CD4-positive, alpha-beta T cell (primary cell): ENCODE results near the gene HIF1AN. TPM values are rescaled to one million over a fixed set of nuclear protein-coding genes. Genes with fewer than 3 reads are reported as not detected.

Experiments
- ATAC-seq: fragments of 200-7000 bp; cut with Tn5 transposase; one replicate; pipeline ENCODE4 v1.10.0; 2022; ENCODE audit warnings: mild to moderate bottlenecking; ENCODE audit not compliant: poor library complexity
- CTCF ChIA-PET: fragments of 350-600 bp; sonication (Branson Sonifier 250); formaldehyde crosslinking; loops from one replicate; lab custom pipeline; 2021; ENCODE audit warnings: antibody characterized with exemption, inconsistent platforms; lab: Charles Lee
- POLR2A ChIA-PET: fragments of 350-600 bp; sonication (Branson Sonifier 250); formaldehyde crosslinking; loops from one replicate; lab custom pipeline; 2021; ENCODE audit warnings: antibody characterized with exemption, inconsistent platforms; lab: Charles Lee
- DNase-seq, 14 experiments: peaks; one replicate each; pipeline ENCODE4 v3.0.0-alpha.2; 2013 to 2020; ENCODE audit warnings: mixed read lengths in 2 of 14
- H3K27ac ChIP-seq, 2 donors: one replicate each; pipeline versions ENCODE4 v1.5.1 to v1.7.0; 2013; ENCODE audit warnings: low read length in 2 of 2, low read depth in 1 of 2, mild to moderate bottlenecking in 1 of 2
- H3K27me3 ChIP-seq, 2 experiments: 1 replicate in 1 of 2; 2 replicates in 1 of 2; pipeline versions ENCODE4 v1.6.1 to v1.7.0; 2013; ENCODE audit warnings: low read length in 2 of 2, control low read depth in 1 of 2, mild to moderate bottlenecking in 1 of 2, moderate library complexity in 1 of 2; ENCODE audit not compliant: insufficient read depth in 2 of 2, control insufficient read depth in 1 of 2
- H3K36me3 ChIP-seq: one replicate; pipeline ENCODE4 v1.6.1; 2013; ENCODE audit warnings: low read length, control low read depth; ENCODE audit not compliant: insufficient read depth
- H3K4me1 ChIP-seq: one replicate; pipeline ENCODE4 v1.6.1; 2013; ENCODE audit warnings: low read length, control low read depth; ENCODE audit not compliant: insufficient read depth
- H3K4me3 ChIP-seq: one replicate; pipeline ENCODE4 v1.5.1; 2013; ENCODE audit warnings: mild to moderate bottlenecking, low read length, moderate library complexity
- H3K9me3 ChIP-seq, 2 experiments: 1 replicate in 1 of 2; 2 replicates in 1 of 2; pipeline versions ENCODE4 v1.6.1 to v1.7.0; 2013; ENCODE audit warnings: low read length in 2 of 2, mild to moderate bottlenecking in 2 of 2, control low read depth in 1 of 2, moderate library complexity in 1 of 2; ENCODE audit not compliant: control insufficient read depth in 1 of 2, insufficient read depth in 1 of 2
- H3K27ac Mint-ChIP-seq: one replicate; pipeline ENCODE4 v1.8.0; 2020; ENCODE audit warnings: mixed read lengths
- H3K27me3 Mint-ChIP-seq: one replicate; pipeline ENCODE4 v1.8.0; 2021; ENCODE audit warnings: mixed read lengths
- H3K36me3 Mint-ChIP-seq: one replicate; pipeline ENCODE4 v1.8.0; 2021; ENCODE audit warnings: low read depth, mixed read lengths
- H3K4me1 Mint-ChIP-seq: one replicate; pipeline ENCODE4 v1.8.0; 2021; ENCODE audit warnings: low read depth, mixed read lengths
- H3K4me3 Mint-ChIP-seq: one replicate; pipeline ENCODE4 v1.8.0; 2020; ENCODE audit warnings: mild to moderate bottlenecking, mixed read lengths
- H3K9me3 Mint-ChIP-seq: one replicate; pipeline ENCODE4 v1.8.0; 2020; ENCODE audit warnings: mixed read lengths
- intact Hi-C, 2 experiments: fragments of 100-400 bp; cut with DNase I in 1 of 2; cut with micrococcal nuclease in 1 of 2; formaldehyde crosslinking; loops; one replicate each; pipeline versions ENCODE4 v1.15.1 to v1.9.0; 2023 to 2025; cut with DNase I, micrococcal nuclease
- total RNA-seq, 174 experiments: library from RNA in 2 of 174; stranded (reverse) in 2 of 174; gene quantifications; one replicate each; pipeline ENCODE4 v1.2.3 and lab custom pipeline; 2021 to 2026
- TF ChIP-seq, protein P1 (sequence below): fragments of 200-600 bp; IDR thresholded peaks from one replicate; pipeline ENCODE4 v1.8.0; 2022; ENCODE audit warnings: antibody characterized with exemption, mild to moderate bottlenecking

Gene HIF1AN
- total RNA-seq, 2 experiments from 2014 or later, result 29.7 to 30.5 TPM

DNA sequence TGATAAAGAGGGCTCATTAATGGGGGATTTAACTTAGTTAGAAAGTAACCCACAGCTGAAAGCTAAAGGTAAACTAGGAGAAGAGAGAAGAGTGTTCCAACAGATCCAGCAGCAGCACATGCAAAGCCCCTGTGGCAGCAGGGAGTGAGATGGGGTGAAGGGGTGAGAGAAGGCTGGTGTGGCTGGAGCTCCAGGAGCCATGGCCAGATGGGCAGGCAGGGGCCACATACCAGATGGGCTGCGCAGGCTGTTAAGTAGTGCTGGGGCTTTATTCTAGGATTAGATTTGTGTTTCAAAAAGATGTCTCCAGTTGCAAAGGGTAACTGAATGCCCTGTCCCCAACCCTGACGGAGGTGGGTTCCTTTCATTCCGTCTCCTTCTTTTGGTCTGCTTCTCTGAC, 33.2 kb downstream of the HIF1AN start:
- DNase-seq, result peak in 1 of 14 experiments; percentile 22
- intact Hi-C loops, result no loop called here
- no peaks in the 10 kb centered on the region for H3K36me3 ChIP-seq

DNA sequence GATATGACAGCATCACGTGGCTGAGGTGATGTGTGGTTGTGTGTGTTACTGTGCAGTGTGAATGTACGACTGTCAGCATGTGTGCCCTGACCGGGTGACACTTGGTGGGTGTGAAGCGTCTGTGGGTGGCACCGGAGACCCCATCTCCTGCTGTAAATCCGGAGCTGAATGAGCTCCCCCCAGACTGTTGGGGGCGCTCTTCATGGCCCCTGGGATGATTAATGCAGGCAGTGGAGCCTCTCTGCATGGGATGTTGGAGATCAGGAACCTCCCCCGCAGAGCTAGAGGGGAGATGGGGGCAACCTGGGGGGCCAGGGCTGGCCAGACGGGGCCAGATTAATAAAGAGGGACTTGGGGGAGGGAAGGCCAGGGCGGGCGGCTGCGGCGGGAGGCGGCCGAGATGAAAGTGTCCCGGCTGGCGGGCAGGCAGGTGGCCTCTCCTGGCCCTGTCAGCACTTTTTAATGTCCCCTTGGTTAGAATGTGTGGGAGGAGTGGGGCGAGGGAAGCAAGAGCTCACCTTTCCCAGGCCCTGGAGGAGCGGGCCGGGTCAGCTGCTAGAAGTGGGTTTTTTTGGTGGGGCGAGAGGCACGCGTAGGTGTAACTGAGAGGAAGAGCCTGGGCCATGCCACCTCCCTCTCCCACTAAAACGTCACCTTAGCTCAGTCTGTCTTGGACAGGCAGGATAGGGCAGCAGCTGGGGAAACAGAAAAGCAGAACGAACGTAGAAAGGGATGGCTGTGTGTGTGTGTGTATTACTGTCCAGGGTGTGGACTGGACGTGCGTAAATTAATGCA, 34.1 kb downstream of the HIF1AN start:
- Histone ChIP-seq H3K4me3 (peak overlapping the region; percentile 24), H3K27ac (no peak overlapping the region), H3K27me3 (peaks cover 30 to 49% of the 10 kb centered on the region in 2 experiments), H3K4me1 (peaks cover 6% of the 10 kb centered on the region), H3K36me3 (no peaks in the 10 kb centered on the region), H3K9me3 (peaks cover 0 to 5% of the 10 kb centered on the region in 2 experiments)
- POLR2A ChIA-PET, result no interaction called here
- DNase-seq (peak in 1 of 14 experiments; percentile 29), ATAC-seq (no peak)
- no peaks in the 10 kb centered on the region for H3K4me1 Mint-ChIP-seq
- TF ChIP-seq, protein P1, sequence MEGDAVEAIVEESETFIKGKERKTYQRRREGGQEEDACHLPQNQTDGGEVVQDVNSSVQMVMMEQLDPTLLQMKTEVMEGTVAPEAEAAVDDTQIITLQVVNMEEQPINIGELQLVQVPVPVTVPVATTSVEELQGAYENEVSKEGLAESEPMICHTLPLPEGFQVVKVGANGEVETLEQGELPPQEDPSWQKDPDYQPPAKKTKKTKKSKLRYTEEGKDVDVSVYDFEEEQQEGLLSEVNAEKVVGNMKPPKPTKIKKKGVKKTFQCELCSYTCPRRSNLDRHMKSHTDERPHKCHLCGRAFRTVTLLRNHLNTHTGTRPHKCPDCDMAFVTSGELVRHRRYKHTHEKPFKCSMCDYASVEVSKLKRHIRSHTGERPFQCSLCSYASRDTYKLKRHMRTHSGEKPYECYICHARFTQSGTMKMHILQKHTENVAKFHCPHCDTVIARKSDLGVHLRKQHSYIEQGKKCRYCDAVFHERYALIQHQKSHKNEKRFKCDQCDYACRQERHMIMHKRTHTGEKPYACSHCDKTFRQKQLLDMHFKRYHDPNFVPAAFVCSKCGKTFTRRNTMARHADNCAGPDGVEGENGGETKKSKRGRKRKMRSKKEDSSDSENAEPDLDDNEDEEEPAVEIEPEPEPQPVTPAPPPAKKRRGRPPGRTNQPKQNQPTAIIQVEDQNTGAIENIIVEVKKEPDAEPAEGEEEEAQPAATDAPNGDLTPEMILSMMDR, result no peak
- peaks cover 18% of the 10 kb centered on the region for H3K27me3 Mint-ChIP-seq
- H3K4me3 Mint-ChIP-seq, result no peak overlapping the region
- H3K27ac Mint-ChIP-seq, result no peak overlapping the region
- intact Hi-C loops, result no loop called here
- no peaks in the 10 kb centered on the region for H3K36me3 Mint-ChIP-seq
- H3K9me3 Mint-ChIP-seq, result no peaks in the 10 kb centered on the region
- CTCF ChIA-PET, result interaction anchor here (1.7 kb wide), 1 partner anchor 8 kb away, joined by 5 read pairs; no protein-coding TSS in a partner anchor

More for the DNA sequence above, 33.2 kb downstream of the HIF1AN start:
- TF ChIP-seq, protein P1, result no peak
- Histone ChIP-seq H3K27me3 (peaks cover 30 to 49% of the 10 kb centered on the region in 2 experiments), H3K27ac (no peak overlapping the region), H3K4me1 (peaks cover 6% of the 10 kb centered on the region), H3K4me3 (no peak overlapping the region), H3K9me3 (peaks cover 0 to 5% of the 10 kb centered on the region in 2 experiments)
- no peak for ATAC-seq
- ChIA-PET CTCF (interaction anchor here (1.3 kb wide), 1 partner anchor 33 kb away, joined by 3 read pairs; the partner anchor contains the start of gene HIF1AN), POLR2A (no interaction called here)
- Mint-ChIP-seq H3K27me3 (peaks cover 11% of the 10 kb centered on the region), H3K9me3 (no peaks in the 10 kb centered on the region), H3K4me1 (no peaks in the 10 kb centered on the region), H3K27ac (no peak overlapping the region), H3K4me3 (no peak overlapping the region), H3K36me3 (no peaks in the 10 kb centered on the region)

DNA sequence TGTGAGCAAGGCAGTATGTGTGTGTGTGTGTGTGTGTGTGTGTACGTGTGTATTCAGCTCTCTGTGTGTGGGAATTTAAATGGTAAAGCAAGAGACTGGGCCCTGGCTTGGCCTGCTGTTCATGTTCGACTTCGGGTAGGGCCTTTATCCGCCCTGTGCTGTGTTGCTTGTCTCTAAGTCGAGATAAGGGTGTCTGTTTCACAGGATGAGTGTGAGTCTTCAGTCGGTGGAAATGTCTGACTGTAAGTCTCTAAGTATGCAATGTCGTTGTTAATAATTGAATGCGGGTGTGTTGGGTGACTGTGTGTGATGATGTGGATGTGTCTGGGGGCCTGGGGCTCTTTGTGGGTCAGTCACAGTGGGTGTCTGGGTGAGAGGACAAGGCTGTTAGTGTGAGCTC, 34.8 kb downstream of the HIF1AN start:
- TF ChIP-seq, protein P1, result no peak
- no peaks in the 10 kb centered on the region for H3K36me3 Mint-ChIP-seq
- CTCF ChIA-PET, result interaction anchor here (1.7 kb wide), 1 partner anchor 8 kb away, joined by 5 read pairs; no protein-coding TSS in a partner anchor
- intact Hi-C loops, result no loop called here
- POLR2A ChIA-PET, result no interaction called here
- no peak for ATAC-seq
- Histone ChIP-seq H3K27me3 (peaks cover 30 to 49% of the 10 kb centered on the region in 2 experiments), H3K4me3 (no peak overlapping the region), H3K4me1 (peaks cover 6% of the 10 kb centered on the region), H3K27ac (no peak overlapping the region), H3K9me3 (peaks cover 0 to 5% of the 10 kb centered on the region in 2 experiments), H3K36me3 (no peaks in the 10 kb centered on the region)
- DNase-seq, result no peak
- no peaks in the 10 kb centered on the region for H3K4me1 Mint-ChIP-seq
- peaks cover 22% of the 10 kb centered on the region for H3K27me3 Mint-ChIP-seq
- H3K27ac Mint-ChIP-seq, result no peak overlapping the region
- no peaks in the 10 kb centered on the region for H3K9me3 Mint-ChIP-seq
- H3K4me3 Mint-ChIP-seq, result no peak overlapping the region
